ENCODE measurements around the gene CPED1. TPM values are rescaled to one million over a fixed set of nuclear protein-coding genes. Genes with fewer than 3 reads are reported as not detected.

The CPED1 gene
- total and polyA plus RNA-seq, 7 donors: 1.2 to 120 (median 79.6) TPM

DNA sequence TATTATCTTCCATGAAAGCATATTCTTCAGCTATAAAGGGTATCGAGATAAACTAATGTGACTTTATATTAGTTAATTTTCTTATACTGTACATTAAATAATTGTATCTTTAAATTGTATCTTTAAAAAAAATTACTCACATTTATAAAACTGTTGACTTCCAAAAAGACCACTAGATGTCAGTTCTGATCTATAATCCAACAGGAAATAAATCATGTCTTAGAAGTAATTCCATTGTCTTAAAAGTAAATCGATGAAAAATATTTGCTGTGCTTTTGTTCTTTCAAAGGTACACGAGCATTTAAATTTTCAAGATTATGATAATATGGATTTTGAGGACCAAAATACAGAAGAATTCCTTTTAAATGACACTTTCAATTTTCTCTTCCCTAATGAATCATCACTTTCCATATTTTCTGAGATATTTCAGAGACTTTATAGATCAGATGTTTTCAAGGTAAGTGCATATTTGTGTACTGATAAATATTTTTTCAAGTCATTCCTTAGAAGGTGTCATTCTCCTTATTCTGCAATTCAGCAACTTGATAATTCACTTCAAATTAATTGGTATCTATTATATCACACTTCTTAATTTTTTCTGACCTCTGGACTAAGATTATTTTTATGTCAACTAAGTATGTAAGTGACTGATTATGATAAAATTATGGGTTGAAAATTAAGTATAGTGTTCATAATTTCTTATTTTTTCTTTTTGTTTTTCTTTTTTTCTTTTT lies 138.5 kb downstream of the CPED1 start:
- Histone ChIP-seq H3K4me1 (no peaks in the 10 kb centered on the region), H3K9me3 (no peaks in the 10 kb centered on the region), H3K4me3 (no peak overlapping the region), H3K27ac (no peak overlapping the region), H3K36me3 (peaks cover 0 to 29% (median 3%) of the 10 kb centered on the region in 4 donors), H3K27me3 (no peaks in the 10 kb centered on the region)
- 32 to 73% methylated on average over 3 of the region's 3 CpGs for WGBS, 2 donors
- intact Hi-C loops (cut with DNase I): no loop called here
- DNase-seq: no peak
- no peak for TF ChIP-seq POLR2A (IDR thresholded peaks at IDR 0.05)
- TF ChIP-seq POLR2AphosphoS5 (IDR thresholded peaks at IDR 0.05): no peak
- no peak for TF ChIP-seq EP300 (IDR thresholded peaks at IDR 0.05)

DNA sequence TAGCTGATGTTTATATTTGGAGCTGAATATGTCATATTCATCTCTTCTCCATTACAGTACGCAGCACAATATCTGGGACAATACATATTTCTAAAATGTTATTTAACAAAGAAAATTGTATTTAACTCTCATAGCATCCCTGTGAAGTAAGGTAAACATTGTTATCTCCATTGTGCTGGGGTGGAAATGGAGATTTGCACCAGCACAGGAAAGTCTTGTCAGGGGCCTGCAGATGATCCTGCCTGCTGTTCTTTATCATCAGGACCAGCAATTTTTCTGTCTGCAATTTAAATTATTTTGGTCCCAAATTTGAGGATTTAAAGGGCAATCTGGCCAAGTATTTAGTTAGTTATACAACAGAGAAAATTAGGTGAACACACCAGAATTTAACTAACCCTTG lies 144.4 kb downstream of the CPED1 start:
- H3K27ac ChIP-seq: no peak overlapping the region
- no peak overlapping the region for H3K4me3 ChIP-seq
- 0% methylated on average over 1 of the region's 1 CpG for WGBS, 2 donors
- H3K4me1 ChIP-seq: no peaks in the 10 kb centered on the region
- H3K36me3 ChIP-seq: peaks cover 0 to 51% (median 0%) of the 10 kb centered on the region in 4 donors
- H3K9me3 ChIP-seq: no peaks in the 10 kb centered on the region
- no peak for DNase-seq
- H3K27me3 ChIP-seq: no peaks in the 10 kb centered on the region
- TF ChIP-seq POLR2A (IDR thresholded peaks at IDR 0.05) (no peak), EP300 (IDR thresholded peaks at IDR 0.05) (no peak), POLR2AphosphoS5 (IDR thresholded peaks at IDR 0.05) (no peak)
- TF ChIP-seq, protein P1, sequence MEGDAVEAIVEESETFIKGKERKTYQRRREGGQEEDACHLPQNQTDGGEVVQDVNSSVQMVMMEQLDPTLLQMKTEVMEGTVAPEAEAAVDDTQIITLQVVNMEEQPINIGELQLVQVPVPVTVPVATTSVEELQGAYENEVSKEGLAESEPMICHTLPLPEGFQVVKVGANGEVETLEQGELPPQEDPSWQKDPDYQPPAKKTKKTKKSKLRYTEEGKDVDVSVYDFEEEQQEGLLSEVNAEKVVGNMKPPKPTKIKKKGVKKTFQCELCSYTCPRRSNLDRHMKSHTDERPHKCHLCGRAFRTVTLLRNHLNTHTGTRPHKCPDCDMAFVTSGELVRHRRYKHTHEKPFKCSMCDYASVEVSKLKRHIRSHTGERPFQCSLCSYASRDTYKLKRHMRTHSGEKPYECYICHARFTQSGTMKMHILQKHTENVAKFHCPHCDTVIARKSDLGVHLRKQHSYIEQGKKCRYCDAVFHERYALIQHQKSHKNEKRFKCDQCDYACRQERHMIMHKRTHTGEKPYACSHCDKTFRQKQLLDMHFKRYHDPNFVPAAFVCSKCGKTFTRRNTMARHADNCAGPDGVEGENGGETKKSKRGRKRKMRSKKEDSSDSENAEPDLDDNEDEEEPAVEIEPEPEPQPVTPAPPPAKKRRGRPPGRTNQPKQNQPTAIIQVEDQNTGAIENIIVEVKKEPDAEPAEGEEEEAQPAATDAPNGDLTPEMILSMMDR (IDR thresholded peaks at IDR 0.05): no peak
- intact Hi-C loops (cut with DNase I): no loop called here

DNA sequence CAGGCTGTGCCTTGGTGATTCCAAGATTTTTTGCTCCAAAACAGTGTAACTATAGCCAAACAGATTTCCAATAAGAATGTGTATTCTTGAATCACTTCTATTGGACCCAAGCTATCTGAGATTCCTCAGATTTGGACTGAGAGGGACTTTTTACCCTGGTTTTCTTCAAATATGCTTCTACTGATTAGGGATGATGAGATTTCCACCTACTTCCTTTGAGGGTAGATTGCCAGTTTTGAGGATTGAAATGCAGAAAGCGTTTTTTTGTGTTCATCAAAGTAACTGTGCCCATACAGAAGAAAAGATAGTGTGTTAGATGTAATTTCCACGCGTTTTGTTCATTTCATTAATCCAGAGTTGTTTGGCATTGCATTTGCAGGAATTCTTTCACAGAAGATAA lies 144.9 kb downstream of the CPED1 start:
- intact Hi-C loops (cut with DNase I): no loop called here
- no peak overlapping the region for H3K27ac ChIP-seq
- TF ChIP-seq POLR2AphosphoS5 (IDR thresholded peaks at IDR 0.05): no peak
- TF ChIP-seq EP300 (IDR thresholded peaks at IDR 0.05): no peak
- TF ChIP-seq, protein P1 (IDR thresholded peaks at IDR 0.05): no peak
- no peak for TF ChIP-seq POLR2A (IDR thresholded peaks at IDR 0.05)
- no peak for DNase-seq
- no peaks in the 10 kb centered on the region for H3K27me3 ChIP-seq
- no peaks in the 10 kb centered on the region for H3K4me1 ChIP-seq
- WGBS, 2 donors: 91 to 94% methylated on average over 3 of the region's 3 CpGs
- no peaks in the 10 kb centered on the region for H3K9me3 ChIP-seq
- no peak overlapping the region for H3K4me3 ChIP-seq
- peaks cover 0 to 50% (median 0%) of the 10 kb centered on the region in 4 donors for H3K36me3 ChIP-seq

DNA sequence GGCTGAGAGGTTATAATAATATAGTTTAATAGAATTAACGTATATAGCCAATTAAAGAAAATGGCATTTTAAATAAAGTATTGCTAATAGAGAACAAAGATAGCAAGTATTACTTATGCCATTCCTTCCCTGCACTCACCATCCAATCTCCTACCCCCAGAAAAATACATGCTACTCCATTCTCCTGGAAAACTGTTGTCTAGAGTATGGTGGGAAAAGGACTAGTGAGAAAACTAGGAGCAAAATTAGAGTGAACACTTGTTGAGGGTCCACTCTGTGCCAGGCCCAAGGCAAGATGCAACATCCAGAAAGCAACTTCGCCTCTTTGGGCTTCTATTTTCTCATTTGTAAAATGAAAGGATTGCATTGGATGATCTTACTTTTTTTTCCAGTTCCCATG lies 149.1 kb downstream of the CPED1 start:
- 91 to 97% methylated on average over 2 of the region's 2 CpGs for WGBS, 2 donors

DNA sequence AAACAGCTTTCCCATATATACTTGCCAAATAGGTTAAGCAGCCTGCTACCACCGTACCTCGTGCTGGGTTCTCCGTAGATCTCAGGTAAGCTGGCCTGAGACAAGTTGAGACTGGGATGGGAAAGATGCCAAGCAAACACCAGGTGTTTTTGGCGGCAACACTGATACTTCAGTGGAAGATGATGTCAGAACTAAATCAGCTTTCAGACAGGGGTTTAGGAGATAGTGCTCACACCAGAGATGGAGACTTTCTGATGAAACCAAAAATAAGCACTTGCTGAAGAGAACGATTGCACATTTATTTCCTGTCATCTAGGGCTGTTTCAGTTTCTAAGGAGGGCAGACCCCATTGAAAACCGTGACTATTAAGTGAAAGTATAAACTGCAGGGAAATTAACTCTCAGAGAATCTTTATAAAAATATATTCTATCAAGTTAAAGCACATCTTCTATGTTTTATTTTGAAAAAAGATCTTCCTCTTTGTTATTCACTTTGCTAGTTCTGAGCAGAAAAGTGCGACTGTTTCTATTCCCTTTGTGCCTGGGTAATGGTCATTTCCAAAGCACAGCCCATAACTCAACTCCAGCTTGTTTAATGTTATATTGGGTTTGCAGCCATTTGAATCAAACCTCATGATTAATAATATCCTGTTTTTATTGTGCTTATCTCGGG lies 149.9 kb downstream of the CPED1 start:
- WGBS, 2 donors: 30 to 57% methylated on average over 8 of the region's 8 CpGs
- intact Hi-C loops (cut with DNase I): no loop called here
- H3K9me3 ChIP-seq: no peaks in the 10 kb centered on the region
- H3K4me3 ChIP-seq: no peak overlapping the region
- no peaks in the 10 kb centered on the region for H3K4me1 ChIP-seq
- no peak overlapping the region for H3K27ac ChIP-seq
- TF ChIP-seq POLR2A (IDR thresholded peaks at IDR 0.05) (no peak), EP300 (IDR thresholded peaks at IDR 0.05) (no peak), POLR2AphosphoS5 (IDR thresholded peaks at IDR 0.05) (no peak)
- TF ChIP-seq, protein P1 (IDR thresholded peaks at IDR 0.05): no peak
- DNase-seq: no peak
- H3K27me3 ChIP-seq: no peaks in the 10 kb centered on the region
- peaks cover 0 to 55% (median 3%) of the 10 kb centered on the region in 4 donors for H3K36me3 ChIP-seq

More for the DNA sequence above, 149.1 kb downstream of the CPED1 start:
- Histone ChIP-seq H3K27me3 (no peaks in the 10 kb centered on the region), H3K36me3 (peaks cover 0 to 52% (median 3%) of the 10 kb centered on the region in 4 donors), H3K9me3 (no peaks in the 10 kb centered on the region), H3K27ac (no peak overlapping the region), H3K4me3 (no peak overlapping the region), H3K4me1 (no peaks in the 10 kb centered on the region)
- intact Hi-C loops (cut with DNase I): no loop called here
- TF ChIP-seq POLR2AphosphoS5 (IDR thresholded peaks at IDR 0.05) (no peak), EP300 (IDR thresholded peaks at IDR 0.05) (no peak), POLR2A (IDR thresholded peaks at IDR 0.05) (no peak)
- TF ChIP-seq, protein P1 (IDR thresholded peaks at IDR 0.05): no peak
- no peak for DNase-seq
